ENCODE results near the gene ZNF423.

- TF ChIP-seq CTCF (conservative IDR thresholded peaks at IDR 0.05; ENCODE audit: low read depth in 2 of 2) (no peak), CREB1 (CRISPR knock-in tag; IDR thresholded peaks at IDR 0.05; ENCODE audit: low read depth) (no peak), EZH2phosphoT487 (IDR thresholded peaks at IDR 0.05; ENCODE audit: unreplicated experiment) (no peak), POLR2AphosphoS5 (IDR thresholded peaks at IDR 0.05; ENCODE audit: low read depth) (no peak), EZH2 (IDR thresholded peaks at IDR 0.05; ENCODE audit: low read depth, unreplicated experiment) (no peak), ZNF114 (CRISPR knock-in tag; IDR thresholded peaks at IDR 0.05) (no peak)
Measured at GRCh38 chr16:49836668-49837067, 19.2 kb downstream of the ZNF423 start.
